ENCODE data around the gene FBXO42. TPM values are rescaled to one million over a fixed set of nuclear protein-coding genes. Genes with fewer than 3 reads are reported as not detected.
A peak's percentile ranks its signal among the peaks of the same experiment; 100 is the strongest.

The FBXO42 gene
- polyA plus RNA-seq, 3 donors = 11.6 to 18.4 (median 16.9) TPM

GRCh38 chr1:16302709-16303627, 49.3 kb downstream of the FBXO42 start:
- Histone ChIP-seq H3K36me3 (replicated peaks in 1 of 2; ENCODE audit: control insufficient read depth in 1 of 2, insufficient read depth in 2 of 2, low read length in 2 of 2) (peaks cover 58 to 88% of the 10 kb centered on the region in 2 donors), H3K4me3 (replicated peaks in 1 of 3; ENCODE audit: low read depth in 2 of 3, low read length in 3 of 3) (no peak overlapping the region), H3K27me3 (ENCODE audit: control insufficient read depth in 2 of 2, insufficient read depth in 2 of 2, low read length in 2 of 2) (no peaks in the 10 kb centered on the region), H3K9ac (ENCODE audit: insufficient read depth, low read length, poor library complexity, severe bottlenecking) (no peak overlapping the region), H3K9me3 (replicated peaks in 1 of 2; ENCODE audit: control insufficient read depth in 1 of 2, insufficient read depth in 1 of 2, low read length in 2 of 2) (no peaks in the 10 kb centered on the region), H2AFZ (ENCODE audit: insufficient read depth, low read depth, low read length, poor library complexity, severe bottlenecking) (no peak overlapping the region), H4K20me1 (ENCODE audit: insufficient read depth, low read length) (peaks cover 47% of the 10 kb centered on the region), H3K27ac (ENCODE audit: low read depth in 1 of 2, low read length in 2 of 2) (no peak overlapping the region), H3K4me1 (ENCODE audit: control insufficient read depth in 1 of 2, insufficient read depth in 2 of 2, low read length in 2 of 2) (no peaks in the 10 kb centered on the region), H3K4me2 (replicated peaks; ENCODE audit: extremely low read depth, low read length, poor library complexity, severe bottlenecking) (no peak overlapping the region), H3K79me2 (ENCODE audit: insufficient read depth, low read length) (peaks cover 4% of the 10 kb centered on the region)
- peaks cover 49 to 92% of the 10 kb centered on the region in 2 donors for H3K36me3 Mint-ChIP-seq
- H3K4me1 Mint-ChIP-seq = peaks cover 9% of the 10 kb centered on the region
- peak overlapping the region in 6 of 7 donors; percentile 5 to 85 (median 43) for H3K27ac Mint-ChIP-seq
- intact Hi-C loops (cut with micrococcal nuclease) = no loop called here
- TF ChIP-seq CTCF (IDR thresholded peaks at IDR 0.05) = no peak
- peak; percentile 11 to 20 (median 18) for DNase-seq
- WGBS (ENCODE audit: insufficient coverage) = 98% methylated on average over 5 of the region's 12 CpGs
- no peaks in the 10 kb centered on the region for H3K9me3 Mint-ChIP-seq
- H3K27me3 Mint-ChIP-seq (ENCODE audit: low read depth in 3 of 3) = no peaks in the 10 kb centered on the region
- no peak overlapping the region for H3K4me3 Mint-ChIP-seq

- no peak for TF ChIP-seq CTCF (IDR thresholded peaks at IDR 0.05)
- H3K9me3 ChIP-seq (replicated peaks in 1 of 2; ENCODE audit: control insufficient read depth in 1 of 2, insufficient read depth in 1 of 2, low read length in 2 of 2) = no peaks in the 10 kb centered on the region
- H3K9ac ChIP-seq (ENCODE audit: insufficient read depth, low read length, poor library complexity, severe bottlenecking) = no peak overlapping the region
- no peak overlapping the region for H3K4me3 ChIP-seq (replicated peaks in 1 of 3; ENCODE audit: low read depth in 2 of 3, low read length in 3 of 3)
- Mint-ChIP-seq H3K9me3 (no peaks in the 10 kb centered on the region), H3K4me3 (no peak overlapping the region), H3K27ac (peak overlapping the region in 1 of 7 donors; percentile 24), H3K4me1 (peaks cover 16% of the 10 kb centered on the region), H3K27me3 (ENCODE audit: low read depth in 3 of 3) (no peaks in the 10 kb centered on the region), H3K36me3 (peaks cover 46 to 86% of the 10 kb centered on the region in 2 donors)
- no peak overlapping the region for H2AFZ ChIP-seq (ENCODE audit: insufficient read depth, low read depth, low read length, poor library complexity, severe bottlenecking)
- 100% methylated on average over 1 of the region's 3 CpGs for WGBS (ENCODE audit: insufficient coverage)
- peaks cover 44 to 72% of the 10 kb centered on the region in 2 donors for H3K36me3 ChIP-seq (replicated peaks in 1 of 2; ENCODE audit: control insufficient read depth in 1 of 2, insufficient read depth in 2 of 2, low read length in 2 of 2)
- H3K79me2 ChIP-seq (ENCODE audit: insufficient read depth, low read length) = peaks cover 16% of the 10 kb centered on the region
- peaks cover 50% of the 10 kb centered on the region for H4K20me1 ChIP-seq (ENCODE audit: insufficient read depth, low read length)
- H3K27me3 ChIP-seq (ENCODE audit: control insufficient read depth in 2 of 2, insufficient read depth in 2 of 2, low read length in 2 of 2) = no peaks in the 10 kb centered on the region
- intact Hi-C loops (cut with micrococcal nuclease) = no loop called here
- peaks cover 3 to 17% of the 10 kb centered on the region in 2 donors for H3K4me1 ChIP-seq (ENCODE audit: control insufficient read depth in 1 of 2, insufficient read depth in 2 of 2, low read length in 2 of 2)
- H3K27ac ChIP-seq (ENCODE audit: low read depth in 1 of 2, low read length in 2 of 2) = no peak overlapping the region
- DNase-seq = no peak
- H3K4me2 ChIP-seq (replicated peaks; ENCODE audit: extremely low read depth, low read length, poor library complexity, severe bottlenecking) = no peak overlapping the region
Measured at GRCh38 chr1:16300436-16300835, 51.8 kb downstream of the FBXO42 start.

All from CD14-positive monocyte (primary cell).